IMR-90 (cell line): Measurements from ENCODE around the gene NAV2. TPM values are rescaled to one million over a fixed set of nuclear protein-coding genes. Genes with fewer than 3 reads are reported as not detected.
"Not testable (repeated sequence)": the region's sequence is repeated elsewhere in the genome, so short reads cannot be mapped to it uniquely, and the experiment has no call there.

ENCODE experiments used
- ATAC-seq: fragments of 200-7000 bp; cut with Tn5 transposase; 2 replicates; pipeline ENCODE4 v1.9.1; 2020; ENCODE audit warnings: low read depth, mild to moderate bottlenecking, moderate library complexity
- BruUV-seq: library from RNA; stranded (reverse); fragments of 400-500 nt; replicated peaks from 2 replicates; lab custom pipeline; 2021; lab: Mats Ljungman, UMichigan
- CTCF ChIA-PET: fragments of 300-600 bp; formaldehyde crosslinking; extraction: SDS; loops from one replicate; lab custom pipeline; 2021; ENCODE audit warnings: antibody characterized with exemption; lab: Yijun Ruan, JAX
- POLR2A ChIA-PET: fragments of 300-600 bp; sonication (Branson Sonifier 250); formaldehyde crosslinking; loops from one replicate; lab custom pipeline; 2022; ENCODE audit warnings: antibody characterized with exemption; ENCODE audit not compliant: unreplicated experiment; lab: Charles Lee
- DNase-seq: peaks from one replicate; pipeline ENCODE4 v3.0.0; 2013
- H2AFZ ChIP-seq: replicated peaks from 2 replicates; pipeline ENCODE3; 2013; ENCODE audit warnings: low read length, mild to moderate bottlenecking; ENCODE audit not compliant: poor library complexity
- H2AK5ac ChIP-seq: 2 replicates; pipeline ENCODE4 v1.6.1; 2013; ENCODE audit warnings: low read depth, low read length, inconsistent platforms
- H2AK9ac ChIP-seq: replicated peaks from 2 replicates; pipeline ENCODE3; 2013; ENCODE audit warnings: mild to moderate bottlenecking, low read depth, low read length, moderate library complexity; ENCODE audit not compliant: poor library complexity
- H2BK120ac ChIP-seq: 2 replicates; pipeline ENCODE4 v1.6.1; 2013; ENCODE audit warnings: low read depth, low read length, inconsistent platforms
- H2BK15ac ChIP-seq: 3 replicates; pipeline ENCODE4 v1.6.1; 2013; ENCODE audit warnings: low read depth, low read length, inconsistent platforms
- H2BK20ac ChIP-seq: 2 replicates; pipeline ENCODE4 v1.6.1; 2013; ENCODE audit warnings: low read depth, mild to moderate bottlenecking, inconsistent platforms, low read length, moderate library complexity
- H2BK5ac ChIP-seq: 2 replicates; pipeline ENCODE4 v1.6.1; 2013; ENCODE audit warnings: mild to moderate bottlenecking, low read depth, low read length, inconsistent platforms; ENCODE audit not compliant: poor library complexity, severe bottlenecking
- H3K14ac ChIP-seq: replicated peaks from 2 replicates; pipeline ENCODE4 v1.6.1; 2013; ENCODE audit warnings: low read depth, low read length, inconsistent platforms
- H3K18ac ChIP-seq: 2 replicates; pipeline ENCODE4 v1.6.1; 2013; ENCODE audit warnings: low read depth, low read length, control low read depth
- H3K23ac ChIP-seq: 2 replicates; pipeline ENCODE4 v1.6.1; 2013; ENCODE audit warnings: low read depth, low read length, inconsistent platforms
- H3K27ac ChIP-seq: 2 replicates; pipeline ENCODE4 v1.5.1; 2013; ENCODE audit warnings: mild to moderate bottlenecking, control low read depth, low read length; ENCODE audit not compliant: insufficient read depth
- H3K27me3 ChIP-seq: 2 replicates; pipeline ENCODE4 v1.6.1; 2013; ENCODE audit warnings: low read length; ENCODE audit not compliant: control insufficient read depth, insufficient read depth
- H3K36me3 ChIP-seq: 2 replicates; pipeline ENCODE4 v1.6.1; 2013; ENCODE audit warnings: low read length, mixed read lengths; ENCODE audit not compliant: control insufficient read depth, insufficient read depth
- H3K4ac ChIP-seq: 2 replicates; pipeline ENCODE4 v1.6.1; 2013; ENCODE audit warnings: low read depth, low read length, inconsistent platforms
- H3K4me1 ChIP-seq: 2 replicates; pipeline ENCODE4 v1.6.1; 2013; ENCODE audit warnings: low read length, mixed read lengths; ENCODE audit not compliant: control insufficient read depth, insufficient read depth
- H3K4me2 ChIP-seq: 2 replicates; pipeline ENCODE4 v1.6.1; 2013; ENCODE audit warnings: low read depth, mild to moderate bottlenecking, control low read depth, low read length, moderate library complexity
- H3K4me3 ChIP-seq: 2 replicates; pipeline ENCODE4 v1.5.1; 2013; ENCODE audit warnings: low read depth, mild to moderate bottlenecking, control low read depth, low read length, moderate library complexity; ENCODE audit not compliant: insufficient read depth
- H3K56ac ChIP-seq: 2 replicates; pipeline ENCODE4 v1.6.1; 2013; ENCODE audit warnings: low read length, inconsistent platforms; ENCODE audit not compliant: insufficient read depth; ENCODE audit errors: extremely low read depth
- H3K79me1 ChIP-seq, 2 experiments: 2 replicates each; pipeline ENCODE4 v1.6.1; 2013; ENCODE audit warnings: low read length in 2 of 2, inconsistent platforms in 1 of 2, low read depth in 1 of 2
- H3K9ac ChIP-seq: 2 replicates; pipeline ENCODE4 v1.6.1; 2013; ENCODE audit warnings: low read depth, low read length, control low read depth
- H3K9me1 ChIP-seq: 2 replicates; pipeline ENCODE4 v1.6.1; 2013; ENCODE audit warnings: low read length, inconsistent platforms; ENCODE audit not compliant: insufficient read depth
- H3K9me3 ChIP-seq: 2 replicates; pipeline ENCODE4 v1.6.1; 2013; ENCODE audit warnings: low read length; ENCODE audit not compliant: control insufficient read depth, insufficient read depth
- H4K20me1 ChIP-seq: 2 replicates; pipeline ENCODE4 v1.6.1; 2013; ENCODE audit warnings: low read length, inconsistent platforms; ENCODE audit not compliant: insufficient read depth
- H4K5ac ChIP-seq: 2 replicates; pipeline ENCODE4 v1.6.1; 2013; ENCODE audit warnings: mild to moderate bottlenecking, low read depth, low read length, control low read depth
- H4K8ac ChIP-seq, 2 experiments: 2 replicates each; pipeline ENCODE4 v1.6.1; 2013; ENCODE audit warnings: low read depth in 2 of 2, low read length in 2 of 2, control low read depth in 1 of 2, inconsistent platforms in 1 of 2
- H4K91ac ChIP-seq: 2 replicates; pipeline ENCODE4 v1.6.1; 2013; ENCODE audit warnings: low read depth, low read length, inconsistent platforms; ENCODE audit not compliant: insufficient read depth
- WGBS, 2 experiments: methylation state at CpG; one replicate each; pipeline versions ENCODE4 v1.1.5 to v1.1.7; 2013; ENCODE audit warnings: missing lambda C conversion rate in 2 of 2; ENCODE audit not compliant: insufficient read length in 1 of 2; ENCODE audit errors: extremely low coverage in 2 of 2; 5-methylcytosine and 5-hydroxymethylcytosine counted together
- dilution Hi-C: fragments of 300-500 bp; cut with HindIII; formaldehyde crosslinking; loops from one replicate; pipeline ENCODE4 v1.14.3; 2018; ENCODE audit warnings: low sequenced_read_pairs; ENCODE audit not compliant: unreplicated experiment
- in situ Hi-C: fragments of 300-500 bp; cut with MboI; formaldehyde crosslinking; loops from 3 replicates; pipeline ENCODE4 v1.14.3; 2019; ENCODE audit warnings: low sequenced_read_pairs, inconsistent platforms, mixed read lengths
- intact Hi-C: fragments of 100-400 bp; cut with micrococcal nuclease; formaldehyde crosslinking; loops from 2 replicates; pipeline ENCODE4 v1.10.0; 2022
- polyA plus RNA-seq, 3 experiments: library from polyadenylated mRNA; depleted of rRNA; stranded (reverse); fragments of >200 nt; gene quantifications; 2 replicates each; pipeline ENCODE4 v1.2.3, GENCODE V29; 2012; ENCODE audit warnings: low replicate concordance in 1 of 3
- total RNA-seq: library from RNA; depleted of rRNA; stranded (reverse); fragments of >200 nt; gene quantifications from 2 replicates; pipeline ENCODE4 v1.2.3, GENCODE V29; 2012

NAV2 gene
- total and polyA plus RNA-seq, 2 of the 4 experiments (the other 2 are of a cell fraction), result 4.5 to 12.6 TPM

- CTCF ChIA-PET, DNase-seq, H3K18ac ChIP-seq, H3K56ac ChIP-seq, H3K27me3 ChIP-seq, H4K8ac ChIP-seq, H3K4me3 ChIP-seq, H3K14ac ChIP-seq, BruUV-seq, H2BK15ac ChIP-seq, H4K5ac ChIP-seq, H2AFZ ChIP-seq, H3K4me2 ChIP-seq, dilution Hi-C loops, H4K91ac ChIP-seq, ATAC-seq, H3K27ac ChIP-seq, H3K4me1 ChIP-seq, H2AK9ac ChIP-seq, H2BK5ac ChIP-seq, H4K20me1 ChIP-seq, H3K9me3 ChIP-seq, H3K9ac ChIP-seq, H2AK5ac ChIP-seq, H2BK20ac ChIP-seq, H3K4ac ChIP-seq, H2BK120ac ChIP-seq, intact Hi-C loops, H3K36me3 ChIP-seq, H3K23ac ChIP-seq, POLR2A ChIA-PET, H3K9me1 ChIP-seq: not testable (repeated sequence)
- peaks cover 25 to 34% of the 10 kb centered on the region in 2 experiments; a peak in 3 of 4 replicates for H3K79me1 ChIP-seq
- WGBS, 2 experiments, result no CpG with 5 or more reads among the region's 2 CpGs
- in situ Hi-C loops, result loop anchor here (25.0 kb wide), 2 partner anchors 435 to 685 kb away; partner anchors contain the start of gene HTATIP2
Observed at GRCh38 chr11:19927403-19927802, 214.8 kb downstream of the NAV2 start.
